Measurements from ENCODE around the gene NEK5.

DNA sequence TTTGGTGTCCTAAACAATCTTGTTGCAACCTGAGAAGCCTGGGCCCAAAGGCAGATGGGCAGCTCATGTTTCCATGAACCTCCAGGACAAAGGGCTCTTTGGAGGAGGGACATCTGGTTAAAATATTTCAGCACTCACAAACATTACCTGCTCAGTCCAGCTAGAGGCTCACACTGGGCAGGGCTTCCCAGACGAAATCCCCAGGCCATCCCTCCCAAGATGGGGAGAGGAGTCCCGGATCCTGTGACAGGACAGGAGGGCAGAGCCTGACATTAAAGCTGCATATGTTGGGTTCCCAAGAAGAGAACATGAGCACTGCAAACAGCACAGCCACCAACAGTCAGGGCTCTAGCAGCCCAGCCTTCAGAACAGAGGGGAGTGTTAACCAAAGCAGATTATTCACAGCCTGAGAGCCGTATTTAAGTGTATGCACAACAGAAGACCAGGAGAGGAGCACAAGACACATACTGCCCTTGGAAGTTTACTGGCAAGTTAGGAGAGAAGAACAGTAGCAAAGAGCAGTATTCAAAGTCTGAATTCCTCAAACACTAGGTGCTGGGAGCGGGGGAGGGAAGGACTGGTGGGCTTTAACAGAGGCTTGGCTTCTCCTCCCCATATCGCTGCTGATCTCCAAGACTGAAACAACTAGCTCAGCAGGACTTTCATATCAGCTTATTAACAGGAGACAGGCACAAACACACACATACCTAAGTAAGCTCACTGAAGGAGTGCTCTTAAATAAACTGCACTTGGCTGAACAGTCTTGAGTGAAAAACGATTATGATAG is 130.0 kb downstream of the NEK5 start:
- TF ChIP-seq, protein P1, sequence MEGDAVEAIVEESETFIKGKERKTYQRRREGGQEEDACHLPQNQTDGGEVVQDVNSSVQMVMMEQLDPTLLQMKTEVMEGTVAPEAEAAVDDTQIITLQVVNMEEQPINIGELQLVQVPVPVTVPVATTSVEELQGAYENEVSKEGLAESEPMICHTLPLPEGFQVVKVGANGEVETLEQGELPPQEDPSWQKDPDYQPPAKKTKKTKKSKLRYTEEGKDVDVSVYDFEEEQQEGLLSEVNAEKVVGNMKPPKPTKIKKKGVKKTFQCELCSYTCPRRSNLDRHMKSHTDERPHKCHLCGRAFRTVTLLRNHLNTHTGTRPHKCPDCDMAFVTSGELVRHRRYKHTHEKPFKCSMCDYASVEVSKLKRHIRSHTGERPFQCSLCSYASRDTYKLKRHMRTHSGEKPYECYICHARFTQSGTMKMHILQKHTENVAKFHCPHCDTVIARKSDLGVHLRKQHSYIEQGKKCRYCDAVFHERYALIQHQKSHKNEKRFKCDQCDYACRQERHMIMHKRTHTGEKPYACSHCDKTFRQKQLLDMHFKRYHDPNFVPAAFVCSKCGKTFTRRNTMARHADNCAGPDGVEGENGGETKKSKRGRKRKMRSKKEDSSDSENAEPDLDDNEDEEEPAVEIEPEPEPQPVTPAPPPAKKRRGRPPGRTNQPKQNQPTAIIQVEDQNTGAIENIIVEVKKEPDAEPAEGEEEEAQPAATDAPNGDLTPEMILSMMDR (IDR thresholded peaks at IDR 0.05) = no peak
- no peak for TF ChIP-seq EZH2phosphoT487 (IDR thresholded peaks at IDR 0.05)
